SK-N-SH (cell line): ENCODE measurements around the gene SMIM28. TPM values are rescaled to one million over a fixed set of nuclear protein-coding genes. Genes with fewer than 3 reads are reported as not detected.

Experiments used
- CTCF ChIA-PET: fragments of 300-600, 350-600 bp; formaldehyde crosslinking; extraction: SDS; loops from one replicate; lab custom pipeline; 2021; lab: Yijun Ruan, JAX
- POLR2A ChIA-PET: fragments of 350-600 bp; sonication (Branson Sonifier 250); formaldehyde crosslinking; extraction: SDS; loops from one replicate; lab custom pipeline; 2020; ENCODE audit warnings: antibody characterized with exemption, inconsistent platforms; lab: Yijun Ruan, JAX
- DNase-seq: peaks from one replicate; pipeline ENCODE4 v3.0.0; 2012
- H2AFZ ChIP-seq: fragments of 200-600 bp; sonication (generic); 2 replicates; pipeline ENCODE4 v1.8.1; 2016; ENCODE audit warnings: antibody characterized with exemption, mild to moderate bottlenecking, low read depth
- H3F3A ChIP-seq: fragments of 200-600 bp; sonication (generic); replicated peaks from 2 replicates; pipeline ENCODE3; 2016; ENCODE audit warnings: antibody characterized with exemption, mild to moderate bottlenecking; ENCODE audit not compliant: insufficient read depth
- H3K27ac ChIP-seq, 2 experiments: fragments of 200-500 bp in 1 of 2; fragments of 200-600 bp in 1 of 2; sonication (Bioruptor generic) in 1 of 2; sonication (generic), shearing (Covaris generic) in 1 of 2; 2 replicates each; pipeline versions ENCODE4 v1.5.1 to v1.6.1; 2014 to 2016; ENCODE audit warnings: low read depth in 2 of 2, inconsistent platforms in 1 of 2, low read length in 1 of 2, mild to moderate bottlenecking in 1 of 2, mixed read lengths in 1 of 2
- H3K27me3 ChIP-seq: fragments of 200-600 bp; sonication (generic), shearing (Covaris generic); 2 replicates; pipeline ENCODE4 v1.6.1; 2016; ENCODE audit warnings: mixed run types; ENCODE audit not compliant: insufficient read depth
- H3K36me3 ChIP-seq, 2 experiments: fragments of 200-500 bp in 1 of 2; fragments of 200-600 bp in 1 of 2; sonication (Bioruptor generic) in 1 of 2; sonication (generic) in 1 of 2; replicated peaks in 1 of 2; 2 replicates each; pipeline versions ENCODE3 to v1.5.1; 2014 to 2016; ENCODE audit warnings: low read length in 1 of 2, mild to moderate bottlenecking in 1 of 2; ENCODE audit not compliant: insufficient read depth in 2 of 2, control insufficient read depth in 1 of 2
- H3K4me1 ChIP-seq, 2 experiments: fragments of 200-500 bp in 1 of 2; fragments of 200-600 bp in 1 of 2; sonication (Bioruptor generic) in 1 of 2; sonication (generic), shearing (Covaris generic) in 1 of 2; 2 replicates each; pipeline versions ENCODE4 v1.5.1 to v1.6.1; 2014 to 2016; ENCODE audit warnings: low read depth in 1 of 2, low read length in 1 of 2, mixed run types in 1 of 2; ENCODE audit not compliant: insufficient read depth in 2 of 2, control insufficient read depth in 1 of 2
- H3K4me2 ChIP-seq: fragments of 200-600 bp; sonication (generic), shearing (Covaris generic); 2 replicates; pipeline ENCODE4 v1.6.1; 2017; ENCODE audit warnings: mixed run types
- H3K4me3 ChIP-seq, 2 experiments: fragments of 200-500 bp in 1 of 2; fragments of 200-600 bp in 1 of 2; sonication (Bioruptor generic) in 1 of 2; sonication (generic), shearing (Covaris generic) in 1 of 2; 2 replicates each; pipeline versions ENCODE4 v1.5.1 to v1.8.1; 2014 to 2016; ENCODE audit warnings: low read depth in 2 of 2, inconsistent platforms in 1 of 2, low read length in 1 of 2, mild to moderate bottlenecking in 1 of 2, mixed read lengths in 1 of 2, moderate library complexity in 1 of 2
- H3K79me2 ChIP-seq: fragments of 200-600 bp; sonication (generic); 2 replicates; pipeline ENCODE4 v1.8.1; 2017; ENCODE audit warnings: mild to moderate bottlenecking; ENCODE audit not compliant: insufficient read depth
- H3K9ac ChIP-seq: fragments of 200-600 bp; sonication (generic); 2 replicates; pipeline ENCODE4 v1.6.1; 2017; ENCODE audit warnings: mixed run types
- H3K9me2 ChIP-seq: fragments of 200-600 bp; sonication (generic); 2 replicates; pipeline ENCODE4 v1.6.1; 2017; ENCODE audit warnings: mixed run types
- H3K9me3 ChIP-seq: fragments of 200-600 bp; sonication (generic); 2 replicates; pipeline ENCODE4 v1.6.1; 2017; ENCODE audit warnings: mixed run types, mild to moderate bottlenecking, moderate library complexity
- H4K20me1 ChIP-seq: fragments of 200-600 bp; sonication (generic); 2 replicates; pipeline ENCODE4 v1.6.1; 2017; ENCODE audit warnings: mild to moderate bottlenecking, mixed run types; ENCODE audit not compliant: insufficient read depth
- CHD2 ChIP-seq: fragments of 150-350 bp; IDR thresholded peaks from 2 replicates; pipeline ENCODE4 v1.6.1; 2018; ENCODE audit warnings: low read length; ENCODE audit not compliant: partially characterized antibody
- EP300 ChIP-seq, 2 experiments: IDR thresholded peaks; 2 replicates each; pipeline versions ENCODE4 v1.4.0 to v1.6.1; 2012; ENCODE audit warnings: borderline replicate concordance in 1 of 2, low read depth in 1 of 2, low read length in 1 of 2
- FOXJ3 ChIP-seq: sonication (generic); formaldehyde crosslinking; IDR thresholded peaks from 2 replicates; pipeline ENCODE4 v1.5.1; 2020; ENCODE audit warnings: mild to moderate bottlenecking, missing genetic modification reagents
- MEF2A ChIP-seq: IDR thresholded peaks from 2 replicates; pipeline ENCODE4 v1.4.0; 2012; ENCODE audit warnings: low read depth, borderline replicate concordance
- RAD21 ChIP-seq: IDR thresholded peaks from 2 replicates; pipeline ENCODE4 v1.6.1; 2012; ENCODE audit warnings: mild to moderate bottlenecking, low read length
- RCOR1 ChIP-seq: fragments of 150-350 bp; IDR thresholded peaks from 2 replicates; pipeline ENCODE4 v1.6.1; 2017; ENCODE audit warnings: antibody characterized with exemption, low read length
- REST ChIP-seq: IDR thresholded peaks from 2 replicates; pipeline ENCODE4 v1.6.1; 2012; ENCODE audit warnings: mild to moderate bottlenecking, low read depth, low read length, moderate library complexity
- SMC3 ChIP-seq: IDR thresholded peaks from 2 replicates; pipeline ENCODE4 v1.6.1; 2012; ENCODE audit warnings: low read depth, low read length, improper control_type of control experiment
- YY1 ChIP-seq: IDR thresholded peaks from 2 replicates; pipeline ENCODE4 v1.4.0; 2012; ENCODE audit warnings: low read depth, mild to moderate bottlenecking
- WGBS: methylation state at CpG from one replicate; pipeline ENCODE4 v1.1.6; 2017; ENCODE audit warnings: low lambda C conversion rate; 5-methylcytosine and 5-hydroxymethylcytosine counted together
- polyA plus RNA-seq, 3 experiments: library from polyadenylated mRNA; depleted of rRNA; stranded (reverse); fragments of >200 nt; gene quantifications; 2 replicates each; pipeline ENCODE4 v1.2.3, GENCODE V29; 2012
- TF ChIP-seq, protein P1 (sequence below): IDR thresholded peaks from 2 replicates; pipeline ENCODE4; 2012

Gene SMIM28
- polyA plus RNA-seq, 1 of the 3 experiments (the other 2 are of a cell fraction) = not detected

- ChIA-PET POLR2A (no interaction called here), CTCF (interaction anchor here (0.6 to 1.6 kb wide), 3 partner anchors 12 to 76 kb away, joined by 3 to 7 read pairs (median 3); partner anchors contain the start of gene HEBP2)
These were observed 38.5 kb downstream of the SMIM28 start for GRCh38 chr6:138416206-138416605.

More at GRCh38 chr6:138416206-138416605, 38.5 kb downstream of the SMIM28 start:
- WGBS = 45% methylated on average over 1 of the region's 4 CpGs
- H3K36me3 ChIP-seq = peaks cover 0 to 7% of the 10 kb centered on the region in 2 experiments
- no peak for TF ChIP-seq RAD21
- TF ChIP-seq MEF2A = no peak
- no peak for TF ChIP-seq EP300 (IDR thresholded peaks at IDR 0.05; ENCODE audit: borderline replicate concordance in 1 of 2, low read depth in 1 of 2, low read length in 1 of 2)
- TF ChIP-seq FOXJ3 (CRISPR knock-in tag) = no peak
- no peak for TF ChIP-seq SMC3
- TF ChIP-seq, protein P1, sequence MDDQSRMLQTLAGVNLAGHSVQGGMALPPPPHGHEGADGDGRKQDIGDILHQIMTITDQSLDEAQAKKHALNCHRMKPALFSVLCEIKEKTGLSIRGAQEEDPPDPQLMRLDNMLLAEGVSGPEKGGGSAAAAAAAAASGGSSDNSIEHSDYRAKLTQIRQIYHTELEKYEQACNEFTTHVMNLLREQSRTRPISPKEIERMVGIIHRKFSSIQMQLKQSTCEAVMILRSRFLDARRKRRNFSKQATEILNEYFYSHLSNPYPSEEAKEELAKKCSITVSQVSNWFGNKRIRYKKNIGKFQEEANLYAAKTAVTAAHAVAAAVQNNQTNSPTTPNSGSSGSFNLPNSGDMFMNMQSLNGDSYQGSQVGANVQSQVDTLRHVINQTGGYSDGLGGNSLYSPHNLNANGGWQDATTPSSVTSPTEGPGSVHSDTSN = no peak
- TF ChIP-seq RCOR1 = no peak
- no peak for TF ChIP-seq CHD2
- TF ChIP-seq YY1 = no peak
- TF ChIP-seq REST = no peak
- H3K4me3 ChIP-seq = no peak overlapping the region
- no peaks in the 10 kb centered on the region for H3K9me2 ChIP-seq
- no peaks in the 10 kb centered on the region for H3K9me3 ChIP-seq
- no peaks in the 10 kb centered on the region for H3K79me2 ChIP-seq
- H3K27ac ChIP-seq = no peak overlapping the region
- no peaks in the 10 kb centered on the region for H3K27me3 ChIP-seq
- H3K9ac ChIP-seq = no peak overlapping the region
- H3K4me1 ChIP-seq = no peaks in the 10 kb centered on the region
- no peak for DNase-seq
- H3F3A ChIP-seq = no peaks in the 10 kb centered on the region
- no peak overlapping the region for H3K4me2 ChIP-seq
- H2AFZ ChIP-seq = no peak overlapping the region
- H4K20me1 ChIP-seq = no peaks in the 10 kb centered on the region
